Activated naive CD4-positive, alpha-beta T cell treated with anti-CD3 and anti-CD28 coated beads, Interleukin-2, amount 50 U/mL, for 24 hours (primary cell): Measurements from ENCODE around the gene CHST13.

Experiments
- H3K27ac Mint-ChIP-seq: one replicate; pipeline ENCODE4 v1.8.0; 2021; ENCODE audit warnings: mild to moderate bottlenecking, mixed read lengths
- H3K27me3 Mint-ChIP-seq: one replicate; pipeline ENCODE4 v1.8.0; 2021; ENCODE audit warnings: mixed read lengths
- H3K36me3 Mint-ChIP-seq: one replicate; pipeline ENCODE4 v1.8.0; 2021; ENCODE audit warnings: mixed read lengths
- H3K4me1 Mint-ChIP-seq: one replicate; pipeline ENCODE4 v1.8.0; 2021; ENCODE audit warnings: mixed read lengths
- H3K4me3 Mint-ChIP-seq: one replicate; pipeline ENCODE4 v1.8.0; 2021; ENCODE audit warnings: mild to moderate bottlenecking, mixed read lengths
- H3K9me3 Mint-ChIP-seq: one replicate; pipeline ENCODE4 v1.8.0; 2021; ENCODE audit warnings: mixed read lengths

The CHST13 gene

DNA sequence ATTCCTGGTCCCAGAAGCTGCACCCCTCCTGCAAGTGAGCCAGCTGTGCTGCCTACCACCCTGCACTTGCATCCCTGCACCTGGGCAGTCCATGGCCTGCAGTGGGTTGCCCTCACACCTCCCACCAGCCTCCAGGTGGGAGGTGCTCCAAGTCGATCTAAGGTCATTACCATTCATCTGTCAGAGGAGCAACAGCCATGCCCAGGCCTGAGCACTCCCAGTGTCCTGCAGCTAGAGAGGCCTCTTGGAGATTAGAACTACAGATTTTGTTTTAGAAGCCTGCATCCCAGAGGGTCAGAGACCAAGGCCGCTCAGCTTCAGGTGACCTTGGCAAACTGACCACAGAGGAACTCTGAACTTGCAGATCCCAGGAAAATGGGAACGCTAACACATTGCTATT is 39.3 kb upstream of the CHST13 start:
- H3K4me1 Mint-ChIP-seq, result peaks cover 11% of the 10 kb centered on the region
- H3K4me3 Mint-ChIP-seq, result no peak overlapping the region
- no peaks in the 10 kb centered on the region for H3K27me3 Mint-ChIP-seq
- H3K36me3 Mint-ChIP-seq, result no peaks in the 10 kb centered on the region
- H3K9me3 Mint-ChIP-seq, result no peaks in the 10 kb centered on the region
- H3K27ac Mint-ChIP-seq, result no peak overlapping the region

DNA sequence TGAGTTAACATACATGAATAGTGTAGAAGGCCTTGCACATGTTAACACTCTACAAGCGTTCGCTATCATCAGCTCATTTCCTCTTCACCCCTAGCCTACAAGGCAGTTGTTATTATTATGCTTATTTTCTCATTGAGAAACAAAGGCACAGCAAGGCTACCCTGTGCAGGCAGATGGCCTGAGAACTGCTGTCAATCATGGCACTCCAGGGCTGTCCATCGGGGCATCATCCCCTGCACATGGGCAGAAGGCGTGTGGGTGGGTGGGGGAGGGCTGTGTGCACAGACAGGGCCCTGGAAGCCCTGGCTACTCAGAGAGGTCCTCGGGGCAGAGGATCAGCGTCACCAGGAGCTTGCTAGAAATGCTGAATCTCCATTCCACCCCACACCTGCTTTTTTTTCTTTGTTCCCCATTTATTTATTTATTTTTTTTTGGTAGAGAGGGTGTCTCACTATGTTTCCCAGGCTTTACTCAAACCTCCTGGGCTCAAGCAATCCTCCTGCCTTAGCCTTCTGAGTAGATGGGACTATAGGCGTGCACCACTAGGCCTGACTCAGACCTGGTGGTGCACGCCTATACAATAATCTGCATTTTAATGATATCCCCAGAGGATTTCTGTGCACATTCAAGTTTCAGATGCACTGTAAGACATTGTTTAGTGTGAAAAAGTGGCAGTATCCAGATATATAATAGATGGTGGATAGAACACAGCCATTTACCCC is 38.6 kb upstream of the CHST13 start:
- peaks cover 11% of the 10 kb centered on the region for H3K4me1 Mint-ChIP-seq
- no peak overlapping the region for H3K4me3 Mint-ChIP-seq
- H3K9me3 Mint-ChIP-seq, result no peaks in the 10 kb centered on the region
- H3K36me3 Mint-ChIP-seq, result no peaks in the 10 kb centered on the region
- no peaks in the 10 kb centered on the region for H3K27me3 Mint-ChIP-seq
- no peak overlapping the region for H3K27ac Mint-ChIP-seq

DNA sequence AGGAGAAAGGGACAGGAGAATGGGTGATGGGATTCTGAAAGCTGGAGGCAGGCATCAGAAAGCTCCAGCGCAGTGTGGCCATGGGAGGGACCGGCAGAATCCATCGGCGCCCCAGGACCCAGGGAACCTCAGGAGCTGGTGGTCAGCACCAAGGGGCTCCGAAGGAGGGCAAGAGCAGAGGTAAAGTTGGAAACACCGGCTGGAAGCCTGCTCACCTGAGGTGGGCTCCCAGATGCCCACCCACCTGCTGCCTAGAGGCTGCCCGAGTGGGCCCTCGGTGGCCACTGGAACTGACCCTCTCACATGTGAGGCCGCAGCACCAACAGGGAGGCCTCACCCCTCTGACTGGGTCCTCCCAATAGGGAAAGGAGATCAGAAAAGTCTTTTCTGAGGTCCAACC is 38.0 kb upstream of the CHST13 start:
- Mint-ChIP-seq H3K9me3 (no peaks in the 10 kb centered on the region), H3K27ac (no peak overlapping the region), H3K4me3 (no peak overlapping the region), H3K4me1 (peaks cover 11% of the 10 kb centered on the region), H3K36me3 (no peaks in the 10 kb centered on the region), H3K27me3 (no peaks in the 10 kb centered on the region)

GRCh38 chr3:126486360-126486847 is 37.6 kb upstream of the CHST13 start:
- H3K4me1 Mint-ChIP-seq, result peaks cover 11% of the 10 kb centered on the region
- no peak overlapping the region for H3K4me3 Mint-ChIP-seq
- no peaks in the 10 kb centered on the region for H3K36me3 Mint-ChIP-seq
- H3K9me3 Mint-ChIP-seq, result no peaks in the 10 kb centered on the region
- no peaks in the 10 kb centered on the region for H3K27me3 Mint-ChIP-seq
- H3K27ac Mint-ChIP-seq, result no peak overlapping the region

DNA sequence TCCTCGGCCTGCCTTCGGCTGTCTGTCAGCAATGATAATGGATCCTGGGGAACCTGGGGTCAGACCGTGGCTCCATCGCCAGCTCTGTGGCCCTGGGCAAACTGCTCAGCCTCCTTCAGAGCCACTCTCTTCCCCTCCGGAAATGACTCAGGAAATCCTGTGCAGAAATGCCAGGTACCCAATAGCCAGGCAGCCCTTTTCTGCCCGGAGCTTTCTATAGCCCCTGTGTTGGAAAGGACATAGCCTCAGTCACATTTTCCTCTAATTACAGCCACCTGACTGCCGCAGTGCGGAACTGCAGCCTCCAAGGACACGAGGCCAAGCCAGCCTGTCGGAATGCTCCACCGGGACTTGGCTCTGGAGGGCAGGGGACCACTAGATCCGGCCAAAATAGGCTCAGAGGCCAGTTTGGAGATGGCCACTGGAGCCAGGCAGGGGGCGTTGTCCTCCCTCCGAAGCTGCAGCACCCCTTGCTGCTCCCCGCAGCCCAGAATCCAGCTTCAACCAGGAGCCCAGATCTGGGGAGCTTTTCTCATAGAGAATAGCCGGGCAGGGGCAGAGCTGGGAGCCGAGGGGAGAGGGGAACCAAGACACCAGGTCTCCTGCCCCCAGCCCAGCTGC is 36.7 kb upstream of the CHST13 start:
- Mint-ChIP-seq H3K4me3 (no peak overlapping the region), H3K36me3 (no peaks in the 10 kb centered on the region), H3K4me1 (peaks cover 11% of the 10 kb centered on the region), H3K27me3 (no peaks in the 10 kb centered on the region), H3K9me3 (no peaks in the 10 kb centered on the region), H3K27ac (no peak overlapping the region)

GRCh38 chr3:126488185-126488584 is 35.8 kb upstream of the CHST13 start:
- no peaks in the 10 kb centered on the region for H3K36me3 Mint-ChIP-seq
- no peaks in the 10 kb centered on the region for H3K27me3 Mint-ChIP-seq
- no peak overlapping the region for H3K27ac Mint-ChIP-seq
- H3K4me3 Mint-ChIP-seq, result no peak overlapping the region
- no peaks in the 10 kb centered on the region for H3K9me3 Mint-ChIP-seq
- H3K4me1 Mint-ChIP-seq, result peaks cover 11% of the 10 kb centered on the region

GRCh38 chr3:126488886-126489569 is 34.9 kb upstream of the CHST13 start:
- no peaks in the 10 kb centered on the region for H3K36me3 Mint-ChIP-seq
- H3K27ac Mint-ChIP-seq, result no peak overlapping the region
- H3K27me3 Mint-ChIP-seq, result no peaks in the 10 kb centered on the region
- no peak overlapping the region for H3K4me3 Mint-ChIP-seq
- peaks cover 11% of the 10 kb centered on the region for H3K4me1 Mint-ChIP-seq
- no peaks in the 10 kb centered on the region for H3K9me3 Mint-ChIP-seq

GRCh38 chr3:126490619-126491018 is 33.3 kb upstream of the CHST13 start:
- H3K4me1 Mint-ChIP-seq, result peaks cover 11% of the 10 kb centered on the region
- H3K36me3 Mint-ChIP-seq, result no peaks in the 10 kb centered on the region
- H3K27me3 Mint-ChIP-seq, result no peaks in the 10 kb centered on the region
- H3K27ac Mint-ChIP-seq, result no peak overlapping the region
- H3K9me3 Mint-ChIP-seq, result no peaks in the 10 kb centered on the region
- no peak overlapping the region for H3K4me3 Mint-ChIP-seq

DNA sequence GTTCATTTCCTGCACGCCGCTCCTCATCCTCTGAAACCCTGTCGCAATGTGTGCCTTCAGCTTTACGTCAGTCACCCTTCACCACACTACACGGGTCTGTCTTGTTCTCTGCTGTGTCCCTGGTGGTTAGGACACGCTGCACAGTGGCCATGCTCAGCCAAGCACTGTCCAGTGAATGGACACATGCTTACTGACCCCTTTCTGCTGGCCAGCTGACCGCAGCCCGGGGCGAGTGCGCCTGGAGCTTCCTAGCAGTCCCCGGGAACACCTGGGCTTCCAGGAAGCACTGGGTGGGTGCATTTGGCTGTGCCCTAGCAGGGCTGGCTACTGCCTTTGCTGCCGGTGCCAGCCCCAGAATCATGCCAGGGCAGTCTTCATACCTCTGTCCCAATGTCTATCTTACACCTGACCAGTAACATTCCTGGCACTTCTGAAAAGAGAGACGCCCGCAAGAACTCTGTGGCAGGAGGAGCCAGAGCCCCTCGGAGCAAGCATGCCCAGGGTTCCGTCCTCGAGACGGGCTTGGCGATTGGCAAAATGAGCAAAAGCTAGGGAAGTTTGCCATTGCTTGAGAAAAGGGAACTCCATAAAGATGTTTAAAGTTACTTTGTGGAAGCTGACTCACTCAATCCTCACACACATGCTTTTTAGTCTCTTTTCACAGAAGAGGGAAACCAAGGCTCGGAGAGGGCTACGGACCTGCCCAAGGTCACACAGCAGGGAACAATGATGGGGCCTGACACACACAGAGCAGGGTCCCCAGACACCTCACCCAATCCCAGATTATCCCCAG is 32.5 kb upstream of the CHST13 start:
- Mint-ChIP-seq H3K9me3 (no peaks in the 10 kb centered on the region), H3K27me3 (no peaks in the 10 kb centered on the region), H3K36me3 (no peaks in the 10 kb centered on the region), H3K4me3 (no peak overlapping the region), H3K4me1 (peaks cover 8% of the 10 kb centered on the region), H3K27ac (no peak overlapping the region)

GRCh38 chr3:126493051-126493450 is 30.9 kb upstream of the CHST13 start:
- no peaks in the 10 kb centered on the region for H3K9me3 Mint-ChIP-seq
- H3K36me3 Mint-ChIP-seq, result no peaks in the 10 kb centered on the region
- H3K27me3 Mint-ChIP-seq, result no peaks in the 10 kb centered on the region
- H3K27ac Mint-ChIP-seq, result no peak overlapping the region
- no peaks in the 10 kb centered on the region for H3K4me1 Mint-ChIP-seq
- H3K4me3 Mint-ChIP-seq, result no peak overlapping the region

- no peak overlapping the region for H3K4me3 Mint-ChIP-seq
- H3K36me3 Mint-ChIP-seq, result no peaks in the 10 kb centered on the region
- H3K27ac Mint-ChIP-seq, result no peak overlapping the region
- no peaks in the 10 kb centered on the region for H3K4me1 Mint-ChIP-seq
- H3K9me3 Mint-ChIP-seq, result no peaks in the 10 kb centered on the region
- H3K27me3 Mint-ChIP-seq, result no peaks in the 10 kb centered on the region
These were observed 30.2 kb upstream of the CHST13 start for GRCh38 chr3:126493739-126494138.

DNA sequence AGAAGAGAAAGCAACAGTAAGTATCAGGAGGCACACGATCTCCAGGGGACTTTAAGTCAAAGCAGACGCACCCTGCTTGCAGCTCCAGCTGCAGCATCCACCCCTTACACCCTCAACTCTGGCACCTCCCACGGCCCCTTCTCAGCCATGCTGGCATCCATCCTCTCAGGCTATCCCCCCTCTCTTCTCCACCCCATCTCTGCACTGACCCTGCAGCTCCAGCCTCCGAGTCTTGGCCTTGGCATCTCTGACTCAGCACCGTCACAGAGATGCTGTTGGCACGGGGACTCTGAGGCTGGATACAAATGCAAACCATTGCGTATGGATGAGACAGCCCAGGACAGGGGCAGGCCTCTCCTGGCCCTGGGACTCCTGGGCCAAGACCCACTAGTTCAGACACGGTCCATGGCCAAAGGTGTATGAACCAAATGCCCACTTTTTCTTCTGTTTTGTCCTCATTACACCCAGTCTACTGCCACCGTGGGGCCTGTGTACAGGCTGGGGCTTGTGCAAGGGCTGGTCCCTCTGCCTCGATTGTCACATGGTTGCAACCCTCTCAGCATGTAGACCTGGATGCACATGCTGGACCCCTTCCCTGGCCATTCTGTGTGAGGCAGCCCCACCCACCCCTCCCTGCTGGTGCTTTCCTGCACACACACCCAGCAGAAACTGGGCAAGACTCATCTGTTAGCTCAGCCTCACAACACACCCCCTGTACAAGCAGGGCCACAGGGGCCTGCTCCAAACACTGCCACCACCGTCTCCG is 29.6 kb upstream of the CHST13 start:
- Mint-ChIP-seq H3K36me3 (no peaks in the 10 kb centered on the region), H3K27me3 (no peaks in the 10 kb centered on the region), H3K4me3 (no peak overlapping the region), H3K4me1 (no peaks in the 10 kb centered on the region), H3K27ac (no peak overlapping the region), H3K9me3 (no peaks in the 10 kb centered on the region)

DNA sequence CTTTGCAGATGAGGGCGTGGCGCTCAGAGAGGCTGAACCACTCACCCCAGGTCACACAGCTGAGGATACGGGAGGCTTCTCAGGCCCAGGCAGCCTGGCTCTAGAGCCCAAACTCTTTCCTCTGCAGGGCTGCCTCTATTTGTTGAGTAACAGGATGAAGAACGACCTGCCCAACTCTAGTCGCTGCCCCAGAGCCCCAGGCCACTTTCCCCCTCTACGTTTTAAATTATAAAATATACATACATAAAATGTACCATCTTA is 29.1 kb upstream of the CHST13 start:
- Mint-ChIP-seq H3K4me1 (no peaks in the 10 kb centered on the region), H3K36me3 (no peaks in the 10 kb centered on the region), H3K9me3 (no peaks in the 10 kb centered on the region), H3K4me3 (no peak overlapping the region), H3K27ac (no peak overlapping the region), H3K27me3 (no peaks in the 10 kb centered on the region)

DNA sequence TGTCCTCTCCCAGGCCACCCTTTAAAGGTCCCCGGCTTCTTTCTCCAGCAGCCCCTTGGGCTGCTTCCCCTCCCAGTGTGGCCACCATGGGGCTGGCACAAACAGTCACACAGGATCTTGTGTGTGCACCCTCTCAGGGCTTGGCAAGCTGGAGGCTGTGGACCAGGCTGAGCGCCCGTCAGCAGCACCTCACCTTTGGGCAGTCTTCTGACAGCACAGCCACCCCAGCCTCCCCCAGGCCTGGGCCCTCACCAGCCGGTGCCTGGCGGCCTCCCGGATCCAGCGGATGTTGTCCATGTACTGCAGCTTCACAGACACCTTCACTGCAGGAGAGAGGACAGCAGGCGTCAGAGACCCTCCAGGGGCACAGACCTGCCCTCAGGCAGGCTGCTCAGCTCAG is 28.2 kb upstream of the CHST13 start:
- Mint-ChIP-seq H3K4me3 (no peak overlapping the region), H3K4me1 (no peaks in the 10 kb centered on the region), H3K9me3 (no peaks in the 10 kb centered on the region), H3K27me3 (no peaks in the 10 kb centered on the region), H3K27ac (no peak overlapping the region), H3K36me3 (no peaks in the 10 kb centered on the region)
